Spleen (tissue), 7 donors: ENCODE results near the gene FAM110A.

ENCODE experiments used
- POLR2A ChIP-seq, 3 donors: fragments of 450-650 bp; IDR thresholded peaks; one replicate each; pipeline ENCODE4 v1.5.1; 2017; ENCODE audit warnings: antibody characterized with exemption in 3 of 3, mild to moderate bottlenecking in 1 of 3
- TF ChIP-seq, protein P1 (sequence below), 11 experiments: fragments of 200-600 bp in 7 of 11; fragments of 450-650 bp in 4 of 11; sonication (generic) in 4 of 11; IDR thresholded peaks in 8 of 11; conservative IDR thresholded peaks in 3 of 11; 1 replicate in 7 of 11; 2 replicates in 4 of 11; pipeline versions ENCODE4 v1.4.0 to v1.8.0; 2016 to 2021; ENCODE audit warnings: antibody characterized with exemption in 11 of 11, inconsistent platforms in 4 of 11, mild to moderate bottlenecking in 1 of 11
- donor health status: DM: no; HTN: no; CAD: no; lungs with moderate emphysema.
- donor health status: DM: no; HTN: no; CAD: no.
- donor health status: DM: no; HTN: no; CAD: no.

DNA sequence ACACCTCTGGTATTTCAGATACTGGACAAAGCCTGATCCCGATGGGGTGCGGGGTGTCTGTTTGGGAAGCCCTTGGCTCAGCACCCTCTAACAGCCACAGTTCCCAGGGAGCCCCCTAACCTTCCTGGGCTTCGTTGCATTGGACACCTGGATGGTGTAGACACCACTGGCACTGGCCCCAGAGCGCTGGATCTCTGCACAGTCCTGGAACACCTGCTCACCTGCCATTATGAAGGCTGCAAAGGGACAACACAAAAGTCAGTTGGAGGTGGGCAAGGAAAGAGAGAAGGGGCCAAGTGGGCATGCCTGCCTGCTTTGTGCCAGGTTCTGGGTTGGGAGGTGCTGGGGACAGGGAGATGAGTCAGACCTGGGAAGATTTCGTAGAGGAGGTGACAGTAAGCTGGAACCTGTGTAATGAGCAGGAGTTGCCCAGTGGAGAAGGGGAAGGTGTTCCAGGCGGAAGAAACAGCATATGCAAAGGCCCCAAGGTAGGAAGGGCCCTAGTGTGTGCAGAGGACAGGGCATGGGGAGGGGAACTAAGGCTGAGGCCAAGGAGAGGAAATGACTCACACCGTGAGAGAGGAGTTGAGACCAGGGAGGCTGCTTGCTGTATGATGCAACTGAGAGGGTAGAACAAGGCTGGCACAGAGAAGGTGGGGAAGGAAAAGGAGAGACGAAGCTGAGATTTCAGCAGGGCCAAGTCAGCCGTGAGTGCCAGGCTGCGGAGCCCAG is 47.7 kb downstream of the FAM110A start:
- TF ChIP-seq POLR2A (IDR thresholded peaks at IDR 0.05): no peak
- TF ChIP-seq, protein P1, sequence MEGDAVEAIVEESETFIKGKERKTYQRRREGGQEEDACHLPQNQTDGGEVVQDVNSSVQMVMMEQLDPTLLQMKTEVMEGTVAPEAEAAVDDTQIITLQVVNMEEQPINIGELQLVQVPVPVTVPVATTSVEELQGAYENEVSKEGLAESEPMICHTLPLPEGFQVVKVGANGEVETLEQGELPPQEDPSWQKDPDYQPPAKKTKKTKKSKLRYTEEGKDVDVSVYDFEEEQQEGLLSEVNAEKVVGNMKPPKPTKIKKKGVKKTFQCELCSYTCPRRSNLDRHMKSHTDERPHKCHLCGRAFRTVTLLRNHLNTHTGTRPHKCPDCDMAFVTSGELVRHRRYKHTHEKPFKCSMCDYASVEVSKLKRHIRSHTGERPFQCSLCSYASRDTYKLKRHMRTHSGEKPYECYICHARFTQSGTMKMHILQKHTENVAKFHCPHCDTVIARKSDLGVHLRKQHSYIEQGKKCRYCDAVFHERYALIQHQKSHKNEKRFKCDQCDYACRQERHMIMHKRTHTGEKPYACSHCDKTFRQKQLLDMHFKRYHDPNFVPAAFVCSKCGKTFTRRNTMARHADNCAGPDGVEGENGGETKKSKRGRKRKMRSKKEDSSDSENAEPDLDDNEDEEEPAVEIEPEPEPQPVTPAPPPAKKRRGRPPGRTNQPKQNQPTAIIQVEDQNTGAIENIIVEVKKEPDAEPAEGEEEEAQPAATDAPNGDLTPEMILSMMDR (IDR thresholded peaks at IDR 0.05 in 8 of 11, conservative IDR thresholded peaks at IDR 0.05 in 3 of 11): no peak
